HG02610 (cell line): Measurements from ENCODE around the gene MYL7.
"Not testable (repeated sequence)": the region's sequence is repeated elsewhere in the genome, so short reads cannot be mapped to it uniquely, and the experiment has no call there.

ENCODE experiments used
- ATAC-seq: cut with Tn5 transposase; IDR thresholded peaks from one replicate; pipeline ENCODE4 v1.9.1; 2021; ENCODE audit warnings: mild to moderate bottlenecking, moderate library complexity; ENCODE audit not compliant: unreplicated experiment

MYL7 gene

DNA sequence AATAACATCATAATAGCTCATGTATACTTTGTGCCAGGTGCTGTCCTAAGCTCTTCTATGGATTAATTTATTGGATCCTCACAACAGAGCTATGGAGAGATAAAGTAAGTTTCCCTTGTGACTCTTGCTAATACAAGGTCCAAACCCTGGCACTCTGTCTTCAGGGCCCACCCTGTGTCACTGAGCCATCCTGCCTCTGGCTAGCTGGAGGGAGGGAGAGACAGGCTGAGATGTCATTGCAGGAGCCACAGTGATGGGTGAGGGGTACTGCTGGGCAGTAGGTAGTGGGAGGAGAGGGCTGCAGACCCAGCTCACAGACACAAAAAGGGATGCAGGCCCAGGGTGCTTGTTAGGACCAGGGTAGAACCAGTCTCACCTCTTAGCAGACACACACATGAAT is 31.2 kb upstream of the MYL7 start:
- ATAC-seq, result no peak

DNA sequence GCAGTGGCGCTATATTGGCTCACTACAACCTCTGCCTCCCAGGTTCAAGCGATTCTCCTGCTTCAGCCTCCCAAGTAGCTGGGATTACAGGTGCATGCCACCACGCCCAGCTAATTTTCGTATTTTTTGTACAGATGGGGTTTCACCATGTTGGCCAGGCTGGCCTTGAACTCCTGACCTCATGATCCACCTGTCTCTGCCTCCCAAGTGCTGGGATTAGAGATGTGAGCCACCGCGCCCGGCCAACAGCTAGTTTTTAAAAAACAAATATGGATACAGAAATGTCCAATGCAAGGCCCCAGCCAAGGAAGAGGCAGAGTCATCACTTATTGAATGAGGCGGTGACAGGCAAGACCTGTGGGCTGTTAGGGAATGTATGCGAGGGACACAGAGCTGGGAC is 30.8 kb upstream of the MYL7 start:
- ATAC-seq, result not testable (repeated sequence)

DNA sequence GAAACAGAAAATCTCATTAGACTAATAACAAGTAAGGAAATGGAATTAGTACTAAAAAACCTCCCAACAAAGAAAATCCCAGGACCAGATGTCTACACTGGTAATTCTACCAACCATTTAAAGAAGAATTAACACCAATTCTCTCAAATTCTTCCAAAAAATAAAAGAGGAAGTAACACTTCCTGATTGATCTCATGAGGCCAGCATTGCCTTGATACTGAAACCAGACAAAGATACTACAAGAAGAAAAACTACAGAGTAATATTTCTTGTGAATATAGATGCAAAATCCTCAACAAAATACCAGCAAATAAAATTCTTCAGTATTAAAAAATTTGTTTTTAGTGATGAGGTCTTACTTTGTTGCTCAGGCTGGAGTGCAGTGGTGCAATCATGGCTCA is 26.8 kb upstream of the MYL7 start:
- ATAC-seq, result no peak

DNA sequence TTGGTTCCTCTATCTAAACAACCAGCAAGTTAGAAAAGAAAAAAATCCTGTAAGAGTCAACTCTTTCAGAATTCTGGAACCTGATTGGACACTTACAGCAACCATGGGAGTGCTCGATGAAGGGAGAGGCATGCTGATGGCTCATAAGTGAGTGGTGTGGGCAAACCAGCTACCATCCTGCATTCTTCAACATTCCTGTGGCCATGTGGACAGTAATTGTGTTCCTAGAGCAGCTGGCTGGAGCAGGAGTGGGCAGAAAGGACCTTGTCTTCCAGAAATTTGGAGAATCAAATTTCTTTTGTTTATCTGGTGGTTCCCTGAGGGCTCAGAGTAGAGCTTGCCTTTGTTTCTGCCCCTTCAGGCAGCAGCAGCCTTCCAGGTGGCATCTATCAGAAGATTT is 22.5 kb upstream of the MYL7 start:
- no peak for ATAC-seq

GRCh38 chr7:44162785-44163395 is 21.8 kb upstream of the MYL7 start:
- no peak for ATAC-seq

DNA sequence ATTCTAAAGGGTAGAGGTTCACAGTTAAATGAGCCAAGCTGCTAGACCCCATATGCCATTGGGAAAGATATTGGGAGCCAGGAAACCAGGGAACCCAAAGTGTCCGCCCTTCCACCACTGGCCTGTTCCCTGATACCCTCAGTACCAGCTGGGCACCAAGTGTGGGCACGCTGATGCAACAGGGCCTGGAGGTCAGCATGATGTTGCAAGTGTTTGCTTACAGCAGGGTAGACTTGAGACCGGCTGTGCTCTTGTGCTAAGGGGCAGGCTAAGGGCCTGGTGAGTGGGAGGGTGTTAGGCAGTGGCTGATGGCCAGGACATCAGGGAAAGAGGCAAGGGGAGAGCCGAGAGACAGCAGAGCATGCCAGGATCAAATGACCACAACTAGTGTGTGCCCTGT is 21.0 kb upstream of the MYL7 start:
- no peak for ATAC-seq

DNA sequence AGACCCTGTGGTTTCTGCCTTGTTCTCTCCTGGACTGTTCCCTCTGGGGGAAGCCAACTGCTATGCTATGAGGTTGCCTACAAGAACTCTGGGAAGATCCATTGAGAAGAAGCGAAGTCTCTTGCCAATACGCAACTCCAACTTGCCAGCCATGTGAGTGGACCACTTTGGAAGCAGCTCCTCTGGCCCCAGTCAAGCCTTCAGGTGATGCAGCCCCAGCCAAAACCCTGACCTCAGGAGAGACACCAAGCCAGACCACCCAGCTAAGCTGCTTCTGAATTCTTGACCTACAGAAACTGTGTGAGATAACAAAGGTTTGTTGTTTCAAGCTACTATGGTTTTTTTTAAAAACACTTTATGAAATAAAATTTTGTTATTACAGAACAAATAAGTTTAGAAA is 20.2 kb upstream of the MYL7 start:
- ATAC-seq, result no peak

DNA sequence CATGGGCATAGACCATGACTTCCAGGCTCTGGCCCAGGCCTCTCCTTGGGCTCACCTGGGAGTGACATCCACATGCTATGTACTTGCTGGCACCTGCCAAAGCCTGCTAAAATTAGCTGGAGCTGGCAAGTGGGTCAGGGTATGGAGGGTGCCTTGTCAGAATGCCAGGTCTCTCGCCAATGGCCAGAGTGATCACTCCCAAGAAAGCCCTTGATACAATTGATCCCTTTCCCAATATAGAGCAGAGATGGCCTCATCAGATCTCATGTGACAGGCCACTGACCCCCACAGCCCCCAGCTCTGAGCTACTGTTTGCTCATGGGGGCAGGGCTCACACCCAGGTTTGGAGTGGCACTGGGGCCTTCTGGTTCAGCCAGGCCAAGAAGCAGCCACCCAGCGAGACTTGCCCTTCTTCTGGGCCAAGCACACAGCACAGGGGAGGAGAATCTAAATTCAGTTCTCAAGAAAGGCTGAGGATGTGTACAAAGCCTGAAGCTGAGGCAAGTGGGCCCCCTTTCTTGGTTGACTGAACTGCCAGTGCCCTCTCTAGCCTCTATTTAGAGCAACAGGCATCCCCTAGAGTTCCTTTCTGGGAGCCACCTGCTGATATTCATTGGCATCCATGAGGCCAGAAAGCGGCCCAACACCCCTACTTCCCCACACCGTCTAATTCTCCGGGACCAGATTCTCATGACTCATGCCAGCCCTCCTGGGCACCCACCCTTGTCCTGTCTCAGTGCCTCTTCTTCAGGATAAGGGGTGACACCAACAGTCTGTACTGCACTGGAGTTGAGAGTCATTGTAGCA is 18.9 kb upstream of the MYL7 start:
- ATAC-seq, result no peak

GRCh38 chr7:44158873-44159631 is 17.9 kb upstream of the MYL7 start:
- ATAC-seq, result no peak

DNA sequence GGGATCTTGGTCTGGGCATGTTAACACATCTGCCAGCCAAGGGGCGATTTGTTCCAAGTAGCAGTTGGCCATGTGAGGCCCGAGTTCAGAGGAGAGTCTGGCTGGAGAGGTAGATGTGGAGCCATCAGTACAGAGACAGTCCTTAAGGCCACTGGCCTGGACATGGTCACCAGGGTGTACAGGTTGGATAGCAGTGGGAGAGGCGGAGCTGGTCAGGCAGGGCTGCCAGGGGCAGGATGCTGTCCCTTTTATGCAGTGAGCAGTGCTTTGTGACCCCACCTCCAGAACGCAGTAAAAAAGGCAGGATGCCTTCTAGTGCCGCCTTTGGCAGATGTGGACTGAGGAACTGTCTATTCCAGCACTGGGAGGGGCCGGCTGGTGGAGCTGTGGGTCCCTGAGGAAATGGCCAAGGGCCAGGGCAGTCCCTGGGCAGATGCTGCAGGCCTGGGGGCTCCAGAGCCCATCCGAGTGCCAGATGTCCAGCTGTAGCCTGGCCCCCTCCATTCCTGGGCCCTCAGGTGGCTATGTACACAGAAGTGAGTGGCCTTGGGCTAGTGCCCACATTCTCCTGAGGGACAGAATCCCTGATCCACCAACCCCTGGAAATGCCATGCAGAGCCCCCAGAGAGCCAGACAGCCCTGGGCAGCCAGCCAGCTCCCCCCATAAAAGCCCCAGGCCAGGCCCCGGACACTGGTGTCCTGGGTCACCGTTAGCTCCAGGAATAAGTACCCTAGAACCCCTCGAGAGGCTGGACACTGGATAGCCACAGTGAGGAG is 17.2 kb upstream of the MYL7 start:
- no peak for ATAC-seq

DNA sequence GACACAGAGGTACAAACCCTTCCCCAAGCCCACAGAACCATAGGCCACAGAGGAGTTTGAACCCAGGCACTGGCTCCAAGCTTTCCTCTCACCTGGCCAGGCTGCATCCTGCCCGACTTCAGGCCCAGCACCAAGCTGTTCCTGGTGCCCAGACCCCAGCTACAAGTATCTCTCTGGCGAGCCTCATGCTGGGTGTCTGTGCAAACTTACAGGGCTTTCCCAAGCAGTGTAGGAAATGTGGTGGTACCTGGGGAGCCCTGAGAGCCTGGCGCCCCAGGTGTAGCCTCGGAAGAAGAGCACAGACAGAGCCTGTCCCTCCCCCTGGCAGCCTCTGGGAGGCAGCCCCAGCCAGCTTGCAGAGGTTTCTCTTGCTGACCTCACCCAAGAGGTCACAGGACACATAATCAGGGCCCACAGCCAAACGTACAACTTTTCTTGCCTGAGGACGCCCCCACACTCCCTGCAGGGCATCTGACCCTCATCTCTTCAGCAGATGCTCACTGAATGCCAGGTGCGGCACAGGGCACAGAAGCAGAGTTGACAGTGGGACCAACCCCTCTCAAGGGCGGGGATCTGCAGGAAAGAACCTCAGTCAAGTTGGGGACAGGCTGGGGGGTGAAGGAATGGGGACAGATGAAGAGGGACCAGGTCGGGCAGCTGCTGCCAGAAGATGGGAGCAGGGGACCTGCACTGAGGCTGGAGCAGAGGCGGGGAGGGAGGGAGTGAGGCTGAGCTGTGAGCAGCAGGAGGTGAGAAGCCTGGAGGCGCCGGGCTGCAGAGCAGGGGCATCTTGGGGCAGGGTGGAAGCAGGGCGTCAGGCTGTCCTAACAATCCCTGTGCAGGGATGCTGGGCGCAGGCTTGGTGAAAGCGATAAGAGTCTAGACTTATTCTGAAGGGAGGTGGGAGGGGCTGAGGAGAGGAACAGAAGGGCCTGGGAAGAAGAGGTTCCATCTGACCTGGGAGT is 16.3 kb upstream of the MYL7 start:
- ATAC-seq, result no peak

- no peak for ATAC-seq
These were observed 15.4 kb upstream of the MYL7 start for GRCh38 chr7:44156453-44157010.

- ATAC-seq, result no peak
These were observed 14.4 kb upstream of the MYL7 start for GRCh38 chr7:44155191-44156185.

DNA sequence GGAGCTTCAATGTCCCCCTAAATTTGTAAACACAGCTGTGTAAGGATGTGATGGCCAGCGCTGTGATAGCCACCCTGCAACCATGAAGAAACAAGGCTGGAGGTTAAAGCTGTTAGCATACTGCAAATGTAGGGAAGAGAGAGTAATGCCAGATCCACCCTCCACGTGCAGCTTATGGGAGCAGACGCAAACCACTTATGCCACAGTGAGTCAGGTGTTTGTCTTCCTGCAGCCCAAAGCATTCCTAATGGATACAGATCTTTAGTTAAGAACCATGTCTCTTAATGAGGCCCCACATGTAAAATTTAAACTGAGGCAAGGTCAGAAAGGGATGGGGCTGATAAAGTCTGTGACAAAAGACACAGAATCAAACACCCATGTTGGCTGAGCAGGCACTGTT is 13.6 kb upstream of the MYL7 start:
- ATAC-seq, result no peak

DNA sequence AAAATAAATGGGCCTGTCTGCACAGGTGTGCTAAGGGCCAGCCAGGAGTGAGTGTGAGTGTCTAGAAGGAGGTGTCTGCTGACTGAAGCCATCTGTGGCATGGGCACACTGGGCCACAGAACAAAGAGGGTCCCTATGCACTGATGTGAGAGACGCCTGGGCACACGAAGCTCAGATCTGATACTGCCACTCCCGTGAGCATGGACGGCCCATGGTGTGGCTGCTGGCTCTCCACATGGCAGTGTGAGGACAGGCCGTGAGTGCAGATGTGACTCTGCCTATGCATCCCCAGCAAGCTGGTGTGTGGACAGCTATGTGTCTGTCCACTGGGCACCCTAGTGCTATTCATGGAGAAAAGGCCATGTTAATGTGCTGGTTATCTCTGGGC is 12.8 kb upstream of the MYL7 start:
- no peak for ATAC-seq

- ATAC-seq, result no peak
These were observed 12.1 kb upstream of the MYL7 start for GRCh38 chr7:44152971-44153947.

- no peak for ATAC-seq
These were observed 10.8 kb upstream of the MYL7 start for GRCh38 chr7:44151956-44152355.
